GM23248 (cell line): ENCODE measurements around the gene LST1. TPM values are rescaled to one million over a fixed set of nuclear protein-coding genes. Genes with fewer than 3 reads are reported as not detected.

Source experiments
- DNase-seq: peaks from one replicate; pipeline ENCODE4 v3.0.0-alpha.2; 2015
- H2AFZ ChIP-seq: fragments of 200-600 bp; sonication (generic); 2 replicates; pipeline ENCODE4 v1.6.1; 2016; ENCODE audit warnings: antibody characterized with exemption
- H3F3A ChIP-seq: fragments of 200-600 bp; sonication (generic); 2 replicates; pipeline ENCODE4 v1.6.1; 2016; ENCODE audit warnings: mild to moderate bottlenecking, antibody characterized with exemption, mixed run types; ENCODE audit not compliant: insufficient read depth
- H3K27ac ChIP-seq: fragments of 200-600 bp; sonication (generic); 2 replicates; pipeline ENCODE4 v1.5.1; 2016; ENCODE audit warnings: mild to moderate bottlenecking
- H3K27me3 ChIP-seq: fragments of 200-600 bp; sonication (generic); replicated peaks from 2 replicates; pipeline ENCODE4 v1.6.1; 2016; ENCODE audit warnings: mild to moderate bottlenecking; ENCODE audit not compliant: insufficient read depth
- H3K36me3 ChIP-seq: fragments of 200-600 bp; sonication (generic); 2 replicates; pipeline ENCODE4 v1.6.1; 2016; ENCODE audit warnings: low read depth, mild to moderate bottlenecking
- H3K4me1 ChIP-seq: fragments of 200-600 bp; sonication (generic); 2 replicates; pipeline ENCODE4 v1.6.1; 2016; ENCODE audit warnings: mild to moderate bottlenecking; ENCODE audit not compliant: insufficient read depth
- H3K4me2 ChIP-seq: fragments of 200-600 bp; sonication (generic); one replicate; pipeline ENCODE4 v1.6.1; 2016; ENCODE audit warnings: mild to moderate bottlenecking; ENCODE audit not compliant: unreplicated experiment
- H3K4me3 ChIP-seq: fragments of 200-600 bp; sonication (generic); 2 replicates; pipeline ENCODE4 v1.5.1; 2016; ENCODE audit warnings: mild to moderate bottlenecking
- H3K79me2 ChIP-seq: fragments of 200-600 bp; sonication (generic); 2 replicates; pipeline ENCODE4 v1.6.1; 2016; ENCODE audit warnings: mild to moderate bottlenecking; ENCODE audit not compliant: insufficient read depth
- H3K9ac ChIP-seq: fragments of 200-600 bp; sonication (generic); 2 replicates; pipeline ENCODE4 v1.6.1; 2016; ENCODE audit warnings: mild to moderate bottlenecking
- H3K9me2 ChIP-seq: fragments of 200-600 bp; sonication (generic); 2 replicates; pipeline ENCODE4 v1.6.1; 2016; ENCODE audit warnings: mixed run types, mild to moderate bottlenecking, moderate library complexity; ENCODE audit not compliant: insufficient read depth
- H3K9me3 ChIP-seq: fragments of 200-600 bp; sonication (generic); one replicate; pipeline ENCODE4 v1.6.1; 2017; ENCODE audit warnings: low read depth
- H4K20me1 ChIP-seq: fragments of 200-600 bp; sonication (generic); 2 replicates; pipeline ENCODE4 v1.6.0; 2016; ENCODE audit not compliant: insufficient read depth
- EZH2 ChIP-seq: fragments of 200-600 bp; sonication (generic); IDR thresholded peaks from 2 replicates; pipeline ENCODE4 v1.6.1; 2018; ENCODE audit warnings: antibody characterized with exemption, mild to moderate bottlenecking; ENCODE audit not compliant: insufficient read depth, poor library complexity, severe bottlenecking
- EZH2phosphoT487 ChIP-seq: fragments of 200-600 bp; sonication (generic); IDR thresholded peaks from 2 replicates; pipeline ENCODE4 v1.6.1; 2018; ENCODE audit warnings: antibody characterized with exemption, moderate library complexity, mild to moderate bottlenecking, low read depth; ENCODE audit not compliant: insufficient read depth
- WGBS, 2 experiments: methylation state at CpG; one replicate each; pipeline ENCODE4 v1.1.6; 2015 to 2017; ENCODE audit warnings: low lambda C conversion rate in 2 of 2, low coverage in 1 of 2; ENCODE audit errors: missing lambda C conversion rate in 2 of 2; 5-methylcytosine and 5-hydroxymethylcytosine counted together
- in situ Hi-C: fragments of 300-500 bp; cut with MboI; formaldehyde crosslinking; loops from 2 replicates; pipeline ENCODE4 v1.15.0; 2020
- polyA plus RNA-seq: library from polyadenylated mRNA; unstranded; fragments of >200 nt; fragmentation: Nextera tagmentation; extraction: Ambion mirVana; gene quantifications from 2 replicates; pipeline ENCODE4 v1.2.1, GENCODE V29; 2016
- total RNA-seq: library from RNA; depleted of rRNA; stranded (reverse); fragments of >200 nt; shearing (Covaris generic); gene quantifications from 2 replicates; pipeline ENCODE4 v1.2.3, GENCODE V29; 2014

Gene LST1
- total and polyA plus RNA-seq, 2 experiments from 2014 or later: not detected

- TF ChIP-seq EZH2phosphoT487: no peak
- TF ChIP-seq EZH2: no peak
- H3F3A ChIP-seq: 0 out of 2 replicates have a peak, but pooled peaks cover 4% of the 10 kb centered on the region
- H3K9me3 ChIP-seq: no peaks in the 10 kb centered on the region
- no peaks in the 10 kb centered on the region for H3K36me3 ChIP-seq
- H3K9me2 ChIP-seq: no peaks in the 10 kb centered on the region
- no peaks in the 10 kb centered on the region for H3K79me2 ChIP-seq
- in situ Hi-C loops: no loop called here
- no peak overlapping the region for H3K4me3 ChIP-seq
- 75 to 80% methylated on average over 3 of the region's 3 CpGs for WGBS, 2 experiments
- no peak overlapping the region for H3K4me2 ChIP-seq
- H3K9ac ChIP-seq: no peak overlapping the region
- no peak for DNase-seq
- H3K4me1 ChIP-seq: peaks cover 3% of the 10 kb centered on the region
- H2AFZ ChIP-seq: no peak overlapping the region
- H3K27ac ChIP-seq: no peak overlapping the region
- H3K27me3 ChIP-seq: no peaks in the 10 kb centered on the region
- H4K20me1 ChIP-seq: no peaks in the 10 kb centered on the region
Measured at GRCh38 chr6:31568537-31568961, 17.5 kb upstream of the LST1 start.

GRCh38 chr6:31569861-31570536 is 16.1 kb upstream of the LST1 start:
- in situ Hi-C loops: no loop called here

GRCh38 chr6:31572041-31572911 is 13.8 kb upstream of the LST1 start, which contains the start of gene LTA:
Gene LTA (plus strand): TSS chr6:31572289. CDS start chr6:31572743, 454 bp downstream.
- Histone ChIP-seq H2AFZ (no peak within 1 kb of the TSS), H3K4me2 (no peak within 1 kb of the TSS), H3K27ac (no peak within 1 kb of the TSS), H3K79me2 (no peaks in the 10 kb centered on the region), H3K4me1 (no peaks in the 10 kb centered on the region), H3K9me2 (no peaks in the 10 kb centered on the region), H3K9ac (no peak within 1 kb of the TSS), H3K27me3 (no peaks in the 10 kb centered on the region), H4K20me1 (no peaks in the 10 kb centered on the region), H3F3A (no peaks in the 10 kb centered on the region), H3K36me3 (no peaks in the 10 kb centered on the region), H3K9me3 (no peaks in the 10 kb centered on the region), H3K4me3 (no peak within 1 kb of the TSS)
- DNase-seq: no peak
- in situ Hi-C loops: no loop called here
- TF ChIP-seq EZH2phosphoT487: no peak
- no peak for TF ChIP-seq EZH2
- 73 to 87% methylated on average over 23 to 27 of the region's 27 CpGs for WGBS, 2 experiments

More at GRCh38 chr6:31569861-31570536, 16.1 kb upstream of the LST1 start:
- H3K4me2 ChIP-seq: no peak overlapping the region
- H3K36me3 ChIP-seq: no peaks in the 10 kb centered on the region
- no peaks in the 10 kb centered on the region for H3K79me2 ChIP-seq
- H3K4me3 ChIP-seq: no peak overlapping the region
- no peak for DNase-seq
- H3K27ac ChIP-seq: no peak overlapping the region
- no peak overlapping the region for H2AFZ ChIP-seq
- H4K20me1 ChIP-seq: no peaks in the 10 kb centered on the region
- H3K4me1 ChIP-seq: no peaks in the 10 kb centered on the region
- TF ChIP-seq EZH2phosphoT487 (no peak), EZH2 (no peak)
- no peaks in the 10 kb centered on the region for H3K9me3 ChIP-seq
- H3K9me2 ChIP-seq: no peaks in the 10 kb centered on the region
- WGBS, 2 experiments: 42 to 50% methylated on average over 1 of the region's 1 CpG
- no peak overlapping the region for H3K9ac ChIP-seq
- no peaks in the 10 kb centered on the region for H3F3A ChIP-seq
- H3K27me3 ChIP-seq: no peaks in the 10 kb centered on the region

GRCh38 chr6:31573239-31574105 is 12.6 kb upstream of the LST1 start:
- Histone ChIP-seq H3K9me2 (no peaks in the 10 kb centered on the region), H3K27ac (no peak overlapping the region), H3K27me3 (no peaks in the 10 kb centered on the region), H2AFZ (no peak overlapping the region), H4K20me1 (no peaks in the 10 kb centered on the region), H3F3A (no peaks in the 10 kb centered on the region), H3K79me2 (no peaks in the 10 kb centered on the region), H3K4me1 (no peaks in the 10 kb centered on the region), H3K4me2 (no peak overlapping the region), H3K4me3 (no peak overlapping the region), H3K36me3 (no peaks in the 10 kb centered on the region), H3K9me3 (no peaks in the 10 kb centered on the region), H3K9ac (no peak overlapping the region)
- TF ChIP-seq EZH2 (no peak), EZH2phosphoT487 (no peak)
- WGBS, 2 experiments: 66 to 67% methylated on average over 9 of the region's 9 CpGs
- no peak for DNase-seq
- in situ Hi-C loops: no loop called here
